Tongue (tissue), 2 donors: Measurements from ENCODE around the gene MEGF6. TPM values are rescaled to one million over a fixed set of nuclear protein-coding genes. Genes with fewer than 3 reads are reported as not detected.

Source experiments
- DNase-seq: peaks from one replicate; pipeline ENCODE4 v3.0.0-alpha.2; 2015
- total RNA-seq: library from RNA; depleted of rRNA; stranded (reverse); fragments of >200 nt; gene quantifications from one replicate; pipeline ENCODE4 v1.2.3, GENCODE V29; 2014

MEGF6 gene
- total RNA-seq, 1 donor from 2014 or later = 33.6 TPM

- no peak for DNase-seq
These were observed 31.8 kb upstream of the MEGF6 start for GRCh38 chr1:3642919-3643675.

- no peak for DNase-seq
These were observed 30.5 kb upstream of the MEGF6 start for GRCh38 chr1:3641816-3642215.

GRCh38 chr1:3641046-3641760, 29.9 kb upstream of the MEGF6 start:
- no peak for DNase-seq

- no peak for DNase-seq
These were observed 29.0 kb upstream of the MEGF6 start for GRCh38 chr1:3640121-3640837.

GRCh38 chr1:3639397-3639911, 28.1 kb upstream of the MEGF6 start:
- no peak for DNase-seq

- no peak for DNase-seq
These were observed 27.4 kb upstream of the MEGF6 start for GRCh38 chr1:3638676-3639075.

GRCh38 chr1:3638027-3638426, 26.7 kb upstream of the MEGF6 start:
- DNase-seq = no peak

- no peak for DNase-seq
These were observed 25.2 kb upstream of the MEGF6 start for GRCh38 chr1:3636531-3636930.

- no peak for DNase-seq
These were observed 24.8 kb upstream of the MEGF6 start for GRCh38 chr1:3636080-3636479.

- no peak for DNase-seq
These were observed 22.9 kb upstream of the MEGF6 start for GRCh38 chr1:3634059-3634800.

GRCh38 chr1:3633344-3634058, 22.2 kb upstream of the MEGF6 start:
- DNase-seq = no peak

- DNase-seq = no peak
These were observed 21.5 kb upstream of the MEGF6 start for GRCh38 chr1:3632716-3633343.

GRCh38 chr1:3632298-3632697, 21.0 kb upstream of the MEGF6 start:
- no peak for DNase-seq

- no peak for DNase-seq
These were observed 20.3 kb upstream of the MEGF6 start for GRCh38 chr1:3631320-3632260.

GRCh38 chr1:3630914-3631313, 19.6 kb upstream of the MEGF6 start:
- DNase-seq = no peak

- DNase-seq = no peak
These were observed 18.9 kb upstream of the MEGF6 start for GRCh38 chr1:3630161-3630611.

GRCh38 chr1:3629561-3630160, 18.4 kb upstream of the MEGF6 start:
- DNase-seq = no peak

GRCh38 chr1:3628445-3628844, 17.1 kb upstream of the MEGF6 start:
- no peak for DNase-seq

GRCh38 chr1:3627515-3628253, 16.4 kb upstream of the MEGF6 start:
- no peak for DNase-seq
